Endodermal cell (in vitro differentiated cells): ENCODE data around the gene SH3TC1. TPM values are rescaled to one million over a fixed set of nuclear protein-coding genes. Genes with fewer than 3 reads are reported as not detected.

Experiments
- DNase-seq: peaks from one replicate; pipeline ENCODE4 v3.0.0-alpha.2; 2017
- H3K27ac ChIP-seq: 2 replicates; pipeline ENCODE4 v1.5.1; 2013; ENCODE audit warnings: mild to moderate bottlenecking, low read depth, low read length, moderate library complexity
- H3K27me3 ChIP-seq: 2 replicates; pipeline ENCODE4 v1.6.1; 2013; ENCODE audit warnings: mild to moderate bottlenecking, low read length, moderate library complexity; ENCODE audit not compliant: insufficient read depth, control insufficient read depth, poor library complexity, severe bottlenecking
- H3K36me3 ChIP-seq: 2 replicates; pipeline ENCODE4 v1.7.0; 2013; ENCODE audit warnings: mild to moderate bottlenecking, low read length, moderate library complexity; ENCODE audit not compliant: control insufficient read depth, insufficient read depth
- H3K4me1 ChIP-seq: one replicate; pipeline ENCODE4 v1.7.0; 2013; ENCODE audit warnings: low read length; ENCODE audit not compliant: control insufficient read depth, insufficient read depth
- H3K4me3 ChIP-seq: 2 replicates; pipeline ENCODE4 v1.5.1; 2013; ENCODE audit warnings: mild to moderate bottlenecking, low read length, moderate library complexity
- H3K9ac ChIP-seq: 2 replicates; pipeline ENCODE4 v1.6.1; 2013; ENCODE audit warnings: mild to moderate bottlenecking, low read length, moderate library complexity; ENCODE audit not compliant: poor library complexity, severe bottlenecking; ENCODE audit errors: extremely low read depth
- H3K9me3 ChIP-seq: 2 replicates; pipeline ENCODE4 v1.6.1; 2013; ENCODE audit warnings: mild to moderate bottlenecking, low read length, moderate library complexity; ENCODE audit not compliant: control insufficient read depth
- H3K27ac Mint-ChIP-seq: 2 replicates; pipeline ENCODE4 v1.8.0; 2020; ENCODE audit warnings: mixed read lengths
- H3K27me3 Mint-ChIP-seq: 2 replicates; pipeline ENCODE4 v1.8.0; 2021; ENCODE audit warnings: mild to moderate bottlenecking, mixed read lengths; ENCODE audit not compliant: insufficient read depth
- H3K36me3 Mint-ChIP-seq: 2 replicates; pipeline ENCODE4 v1.8.0; 2020; ENCODE audit warnings: low read depth, mixed read lengths
- H3K4me1 Mint-ChIP-seq: 2 replicates; pipeline ENCODE4 v1.8.0; 2020; ENCODE audit warnings: mixed read lengths
- H3K4me3 Mint-ChIP-seq: 2 replicates; pipeline ENCODE4 v1.8.0; 2020; ENCODE audit warnings: mild to moderate bottlenecking, moderate library complexity, mixed read lengths
- H3K9me3 Mint-ChIP-seq: 2 replicates; pipeline ENCODE4 v1.8.0; 2020; ENCODE audit warnings: mild to moderate bottlenecking, mixed read lengths
- WGBS, 2 experiments: methylation state at CpG; one replicate each; pipeline versions ENCODE4 v1.1.5 to v1.1.7; 2013; ENCODE audit warnings: missing lambda C conversion rate in 2 of 2, mixed read lengths in 1 of 2; ENCODE audit not compliant: insufficient coverage in 1 of 2, insufficient read length in 1 of 2; 5-methylcytosine and 5-hydroxymethylcytosine counted together
- total RNA-seq, 2 donors: library from RNA; stranded (reverse); fragmentation: NEBNext Ultra II Directional in 1 of 2; extraction: Animal tissue kit (Norgen Biotek cat#: 25700) in 1 of 2; gene quantifications; 2 replicates in 1 of 2; 3 replicates in 1 of 2; pipeline ENCODE4 v1.2.1, GENCODE V29; 2021
- TF ChIP-seq, protein P1 (sequence below): fragments of 200-600 bp; sonication (generic); conservative IDR thresholded peaks from 2 replicates; pipeline ENCODE4 v1.5.0; 2021; ENCODE audit warnings: antibody characterized with exemption, mild to moderate bottlenecking

Gene SH3TC1
- total RNA-seq, 2 donors from 2014 or later, result 1.9 to 2.6 TPM

DNA sequence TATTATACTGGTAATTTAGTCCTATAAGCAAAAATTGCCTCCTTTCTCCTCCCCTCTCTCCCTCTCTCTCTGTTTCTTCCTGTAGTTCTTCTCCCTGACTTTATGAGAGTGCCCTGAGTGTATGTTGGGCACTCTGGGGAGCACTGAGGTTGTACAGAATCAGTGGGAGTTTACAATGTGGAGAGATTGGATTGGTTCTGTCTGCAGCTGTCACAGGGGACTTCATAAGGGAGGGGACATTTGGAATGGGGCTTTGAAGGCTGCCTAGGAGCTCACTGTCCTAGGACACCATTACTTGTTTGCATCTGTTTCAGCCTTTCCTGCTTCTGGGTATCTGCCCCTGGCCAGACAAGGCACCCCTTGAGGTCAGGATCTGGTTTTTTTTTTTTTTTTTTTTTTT is 22.9 kb downstream of the SH3TC1 start:
- Mint-ChIP-seq H3K4me1 (peaks cover 21% of the 10 kb centered on the region), H3K27ac (no peak overlapping the region), H3K27me3 (no peaks in the 10 kb centered on the region), H3K9me3 (no peaks in the 10 kb centered on the region), H3K36me3 (no peaks in the 10 kb centered on the region), H3K4me3 (no peak overlapping the region)
- Histone ChIP-seq H3K27me3 (no peaks in the 10 kb centered on the region), H3K4me3 (no peak overlapping the region), H3K9me3 (no peaks in the 10 kb centered on the region), H3K27ac (no peak overlapping the region), H3K36me3 (no peaks in the 10 kb centered on the region), H3K9ac (no peak overlapping the region), H3K4me1 (peaks cover 13% of the 10 kb centered on the region)
- no peak for DNase-seq
- TF ChIP-seq, protein P1, sequence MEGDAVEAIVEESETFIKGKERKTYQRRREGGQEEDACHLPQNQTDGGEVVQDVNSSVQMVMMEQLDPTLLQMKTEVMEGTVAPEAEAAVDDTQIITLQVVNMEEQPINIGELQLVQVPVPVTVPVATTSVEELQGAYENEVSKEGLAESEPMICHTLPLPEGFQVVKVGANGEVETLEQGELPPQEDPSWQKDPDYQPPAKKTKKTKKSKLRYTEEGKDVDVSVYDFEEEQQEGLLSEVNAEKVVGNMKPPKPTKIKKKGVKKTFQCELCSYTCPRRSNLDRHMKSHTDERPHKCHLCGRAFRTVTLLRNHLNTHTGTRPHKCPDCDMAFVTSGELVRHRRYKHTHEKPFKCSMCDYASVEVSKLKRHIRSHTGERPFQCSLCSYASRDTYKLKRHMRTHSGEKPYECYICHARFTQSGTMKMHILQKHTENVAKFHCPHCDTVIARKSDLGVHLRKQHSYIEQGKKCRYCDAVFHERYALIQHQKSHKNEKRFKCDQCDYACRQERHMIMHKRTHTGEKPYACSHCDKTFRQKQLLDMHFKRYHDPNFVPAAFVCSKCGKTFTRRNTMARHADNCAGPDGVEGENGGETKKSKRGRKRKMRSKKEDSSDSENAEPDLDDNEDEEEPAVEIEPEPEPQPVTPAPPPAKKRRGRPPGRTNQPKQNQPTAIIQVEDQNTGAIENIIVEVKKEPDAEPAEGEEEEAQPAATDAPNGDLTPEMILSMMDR, result no peak

DNA sequence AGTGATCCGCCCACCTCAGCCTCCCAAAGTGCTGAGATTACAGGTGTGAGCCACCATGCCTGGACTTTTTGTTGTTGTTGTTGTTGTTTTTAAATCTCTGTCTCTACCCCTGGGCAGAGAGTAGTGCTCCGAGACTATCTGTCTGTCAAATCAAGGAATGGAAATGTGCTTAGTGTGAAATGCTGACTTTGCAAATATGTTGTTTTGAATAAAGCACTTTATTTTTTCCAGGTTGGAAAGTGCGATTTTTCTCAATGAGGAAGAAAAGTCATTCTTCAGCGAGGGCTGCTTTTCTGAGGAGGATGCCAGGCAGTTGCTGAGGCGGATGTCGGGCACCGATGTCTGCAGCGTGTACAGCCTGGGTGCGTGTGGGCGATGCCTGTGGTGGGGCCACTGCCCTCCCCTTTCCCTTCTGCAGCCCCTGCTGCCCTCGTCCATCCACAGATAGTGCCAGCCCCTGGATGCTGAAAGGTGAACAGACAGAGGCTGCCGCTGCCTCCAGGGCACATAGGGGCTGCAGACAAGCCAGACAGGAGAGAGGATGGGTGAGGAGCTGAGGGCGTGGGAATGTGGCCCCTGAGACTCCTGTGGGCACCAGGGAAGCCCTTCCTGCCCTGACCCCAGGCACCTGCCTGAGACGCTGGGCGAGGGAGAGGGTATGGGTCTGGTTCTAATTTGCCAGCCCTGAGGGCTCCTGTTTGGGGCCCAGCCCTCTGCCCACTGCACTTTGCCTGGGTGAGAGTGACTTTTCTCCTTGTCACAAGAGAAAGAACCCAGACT is 23.7 kb downstream of the SH3TC1 start:
- 91 to 93% methylated on average over 13 to 15 of the region's 15 CpGs for WGBS, 2 experiments
- H3K4me1 Mint-ChIP-seq, result peaks cover 21% of the 10 kb centered on the region

DNA sequence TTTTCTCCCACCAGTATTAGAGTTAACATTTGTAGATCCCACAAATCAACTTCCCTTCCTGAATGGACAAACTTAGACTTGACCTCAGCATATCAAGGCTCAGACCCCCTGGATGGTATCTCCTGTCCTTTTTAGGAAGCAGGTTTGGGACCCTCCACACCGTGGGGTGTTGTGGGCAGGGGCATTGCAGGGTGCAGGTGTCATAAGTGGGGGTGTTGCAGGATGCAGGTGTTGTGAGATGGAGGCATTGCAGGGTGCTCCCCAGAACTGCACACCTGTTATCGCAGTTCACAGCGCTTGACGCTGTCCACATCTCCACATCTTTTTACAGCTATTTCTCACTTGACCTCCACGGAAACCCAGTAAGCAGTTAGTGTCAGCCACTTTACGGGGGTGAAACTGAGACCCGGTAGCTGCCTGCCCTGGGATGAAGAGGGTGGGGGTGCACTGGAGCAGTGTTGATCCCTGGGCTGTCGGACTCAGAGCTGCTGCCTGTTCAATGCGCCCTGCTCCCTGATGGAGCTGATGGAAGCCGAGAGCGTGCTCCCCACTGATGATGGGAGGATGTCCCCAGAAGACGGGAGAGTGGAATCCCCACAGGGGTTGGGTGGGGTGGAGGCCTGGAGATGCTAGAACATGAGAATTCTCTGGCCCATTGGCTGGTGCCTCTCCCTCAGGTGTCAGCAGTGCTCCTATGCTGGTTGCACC is 25.3 kb downstream of the SH3TC1 start:
- Histone ChIP-seq H3K27ac (no peak overlapping the region), H3K4me1 (peaks cover 13% of the 10 kb centered on the region), H3K9ac (no peak overlapping the region), H3K36me3 (no peaks in the 10 kb centered on the region), H3K27me3 (no peaks in the 10 kb centered on the region), H3K9me3 (no peaks in the 10 kb centered on the region), H3K4me3 (no peak overlapping the region)
- Mint-ChIP-seq H3K36me3 (no peaks in the 10 kb centered on the region), H3K4me3 (no peak overlapping the region), H3K27me3 (no peaks in the 10 kb centered on the region), H3K4me1 (peaks cover 21% of the 10 kb centered on the region), H3K27ac (no peak overlapping the region), H3K9me3 (no peaks in the 10 kb centered on the region)
- TF ChIP-seq, protein P1, result no peak
- 94 to 95% methylated on average over 12 of the region's 12 CpGs for WGBS, 2 experiments
- DNase-seq, result no peak

More for the DNA sequence above, 23.7 kb downstream of the SH3TC1 start:
- Mint-ChIP-seq H3K27me3 (no peaks in the 10 kb centered on the region), H3K27ac (peak overlapping the region; percentile 14), H3K36me3 (no peaks in the 10 kb centered on the region), H3K9me3 (no peaks in the 10 kb centered on the region), H3K4me3 (no peak overlapping the region)
- no peak overlapping the region for H3K4me3 ChIP-seq
- no peaks in the 10 kb centered on the region for H3K36me3 ChIP-seq
- no peak overlapping the region for H3K27ac ChIP-seq
- no peaks in the 10 kb centered on the region for H3K27me3 ChIP-seq
- no peaks in the 10 kb centered on the region for H3K9me3 ChIP-seq
- no peak overlapping the region for H3K9ac ChIP-seq
- no peak for DNase-seq
- TF ChIP-seq, protein P1, result no peak
- H3K4me1 ChIP-seq, result peaks cover 13% of the 10 kb centered on the region
